Colonic mucosa (tissue), 4 donors: ENCODE data around the gene ADGRD1. TPM values are rescaled to one million over a fixed set of nuclear protein-coding genes. Genes with fewer than 3 reads are reported as not detected.

Experiments
- DNase-seq: peaks from one replicate; pipeline ENCODE4 v3.0.0-alpha.2; 2020
- H3K27ac ChIP-seq: fragments of 200-600 bp; one replicate; pipeline ENCODE4 v1.8.0; 2021
- H3K27me3 ChIP-seq: fragments of 200-600 bp; one replicate; pipeline ENCODE4 v1.8.0; 2021
- H3K36me3 ChIP-seq: fragments of 200-600 bp; one replicate; pipeline ENCODE4 v1.8.0; 2021
- H3K4me1 ChIP-seq: fragments of 200-600 bp; one replicate; pipeline ENCODE4 v1.8.0; 2021; ENCODE audit warnings: mild to moderate bottlenecking
- H3K4me3 ChIP-seq: fragments of 200-600 bp; one replicate; pipeline ENCODE4 v1.8.0; 2021
- H3K9ac ChIP-seq, 2 donors: one replicate each; pipeline ENCODE4 v1.7.0; 2013; ENCODE audit warnings: control low read depth in 2 of 2, low read depth in 2 of 2, low read length in 2 of 2
- H3K9me3 ChIP-seq: fragments of 200-600 bp; one replicate; pipeline ENCODE4 v1.8.0; 2021
- CTCF ChIP-seq: fragments of 200-600 bp; IDR thresholded peaks from one replicate; pipeline ENCODE4 v1.8.0; 2022; ENCODE audit warnings: antibody characterized with exemption, mild to moderate bottlenecking
- intact Hi-C: fragments of 100-400 bp; cut with DNase I; formaldehyde crosslinking; loops from one replicate; pipeline ENCODE4 v1.14.1; 2022
- total RNA-seq, 2 donors: library from RNA; stranded (reverse); fragmentation: NEBNext Ultra II Directional in 1 of 2; extraction: Animal tissue kit (Norgen Biotek cat#: 25700) in 1 of 2; gene quantifications; one replicate each; pipeline ENCODE4 v1.2.1, GENCODE V29; 2021
- donor health status: healthy.
- donor health status: DM: no; HTN: no; CAD: no.
- donor health status: DM: no; HTN: no; CAD: no.

ADGRD1 gene
- total RNA-seq, 2 donors from 2014 or later, result 3.5 to 3.6 TPM

GRCh38 chr12:131053567-131053966, 99.9 kb downstream of the ADGRD1 start:
- Histone ChIP-seq H3K36me3 (no peaks in the 10 kb centered on the region), H3K27ac (no peak overlapping the region), H3K27me3 (no peaks in the 10 kb centered on the region), H3K9ac (no peak overlapping the region), H3K4me3 (no peak overlapping the region), H3K4me1 (no peaks in the 10 kb centered on the region), H3K9me3 (no peaks in the 10 kb centered on the region)
- no peak for DNase-seq
- no peak for TF ChIP-seq CTCF
- intact Hi-C loops, result no loop called here

- no peak for DNase-seq
- Histone ChIP-seq H3K9ac (no peak overlapping the region), H3K27me3 (no peaks in the 10 kb centered on the region), H3K9me3 (no peaks in the 10 kb centered on the region), H3K4me3 (no peak overlapping the region), H3K36me3 (no peaks in the 10 kb centered on the region), H3K27ac (no peak overlapping the region), H3K4me1 (no peaks in the 10 kb centered on the region)
- intact Hi-C loops, result no loop called here
- TF ChIP-seq CTCF, result no peak
These were observed 100.8 kb downstream of the ADGRD1 start for GRCh38 chr12:131054345-131055092.

DNA sequence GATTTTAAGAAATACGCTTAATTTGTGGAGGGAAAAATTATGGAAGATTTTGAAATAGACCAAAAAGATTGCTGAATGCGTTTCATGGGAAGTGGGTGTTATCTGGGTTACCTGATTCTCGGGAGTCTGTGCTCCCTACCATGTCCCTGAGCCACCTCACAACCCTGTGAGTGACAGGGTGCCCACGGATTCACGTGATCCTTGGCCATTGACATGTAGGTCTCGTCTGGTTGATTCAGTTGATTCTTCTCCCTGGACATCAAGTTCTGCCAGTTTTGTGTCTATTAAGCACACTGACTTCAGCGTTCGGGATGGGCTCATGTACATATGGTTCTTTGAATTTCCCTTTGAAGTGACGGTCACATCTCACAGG, 101.4 kb downstream of the ADGRD1 start:
- Histone ChIP-seq H3K9me3 (no peaks in the 10 kb centered on the region), H3K36me3 (no peaks in the 10 kb centered on the region), H3K27me3 (no peaks in the 10 kb centered on the region), H3K4me1 (no peaks in the 10 kb centered on the region), H3K4me3 (no peak overlapping the region), H3K27ac (no peak overlapping the region), H3K9ac (no peak overlapping the region)
- no peak for DNase-seq
- TF ChIP-seq CTCF, result no peak
- intact Hi-C loops, result no loop called here

DNA sequence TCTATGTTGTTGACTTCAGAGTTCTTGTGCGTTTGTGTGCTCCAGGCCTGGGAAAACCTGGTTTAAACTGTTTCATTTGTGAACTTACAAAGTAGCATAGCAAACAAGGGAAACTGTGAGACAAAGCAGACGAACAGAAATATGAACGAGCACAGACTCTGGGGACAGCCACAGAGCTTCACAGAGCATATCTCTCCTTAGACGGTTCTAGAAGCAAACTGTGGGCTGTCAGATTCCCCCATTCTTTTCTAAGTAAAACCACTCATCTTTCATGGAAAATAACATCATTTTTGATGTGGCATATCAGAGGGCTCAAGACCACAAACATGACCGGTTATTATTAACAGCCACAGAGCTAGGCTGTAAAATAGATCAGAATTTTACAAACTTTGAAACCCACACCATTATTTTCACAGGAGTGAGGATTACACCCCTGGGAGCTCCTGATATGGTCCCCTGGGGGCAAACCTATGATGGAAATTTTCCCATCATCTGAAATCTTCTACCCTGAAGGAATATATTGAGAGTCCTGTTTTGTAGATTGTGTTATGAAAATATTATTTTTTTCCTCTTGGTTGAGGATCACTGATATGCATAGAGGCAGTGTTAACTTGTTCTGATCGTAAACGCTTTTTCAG, 102.0 kb downstream of the ADGRD1 start:
- no peaks in the 10 kb centered on the region for H3K9me3 ChIP-seq
- H3K36me3 ChIP-seq, result no peaks in the 10 kb centered on the region
- no peak overlapping the region for H3K27ac ChIP-seq
- no peaks in the 10 kb centered on the region for H3K4me1 ChIP-seq
- H3K27me3 ChIP-seq, result no peaks in the 10 kb centered on the region
- no peak for DNase-seq
- no peak overlapping the region for H3K4me3 ChIP-seq
- H3K9ac ChIP-seq, result no peak overlapping the region
- intact Hi-C loops, result no loop called here
- TF ChIP-seq CTCF, result no peak

GRCh38 chr12:131056626-131057025, 102.9 kb downstream of the ADGRD1 start:
- H3K9ac ChIP-seq, result no peak overlapping the region
- H3K4me1 ChIP-seq, result no peaks in the 10 kb centered on the region
- no peaks in the 10 kb centered on the region for H3K9me3 ChIP-seq
- H3K27ac ChIP-seq, result no peak overlapping the region
- TF ChIP-seq CTCF, result no peak
- no peak for DNase-seq
- no peak overlapping the region for H3K4me3 ChIP-seq
- intact Hi-C loops, result no loop called here
- no peaks in the 10 kb centered on the region for H3K36me3 ChIP-seq
- H3K27me3 ChIP-seq, result no peaks in the 10 kb centered on the region
